ENCODE measurements around the gene SFXN5. TPM values are rescaled to one million over a fixed set of nuclear protein-coding genes. Genes with fewer than 3 reads are reported as not detected.

The SFXN5 gene
- total RNA-seq, 1 experiment from 2014 or later: 11.3 TPM

- Mint-ChIP-seq H3K27ac (ENCODE audit: unreplicated experiment) (no peak overlapping the region), H3K9me3 (ENCODE audit: low read depth, unreplicated experiment) (no peaks in the 10 kb centered on the region), H3K4me1 (ENCODE audit: low read depth, unreplicated experiment) (peaks cover 16% of the 10 kb centered on the region), H3K4me3 (ENCODE audit: low read depth, unreplicated experiment) (no peak overlapping the region), H3K36me3 (ENCODE audit: insufficient read depth, unreplicated experiment) (no peaks in the 10 kb centered on the region), H3K27me3 (ENCODE audit: unreplicated experiment) (no peaks in the 10 kb centered on the region)
- intact Hi-C loops (cut with micrococcal nuclease; ENCODE audit: unreplicated experiment): no loop called here
- no TSS peak for BruUV-seq (replicated peaks)
- CTCF ChIA-PET: no interaction called here
- DNase-seq: no peak
- no peak for TF ChIP-seq CTCF (IDR thresholded peaks at IDR 0.05; ENCODE audit: unreplicated experiment)
These were observed 9.7 kb upstream of the SFXN5 start for GRCh38 chr2:73081181-73081671.

GRCh38 chr2:73080321-73081131 is 9.0 kb upstream of the SFXN5 start:
- Mint-ChIP-seq H3K27ac (ENCODE audit: unreplicated experiment) (no peak overlapping the region), H3K36me3 (ENCODE audit: insufficient read depth, unreplicated experiment) (no peaks in the 10 kb centered on the region), H3K4me1 (ENCODE audit: low read depth, unreplicated experiment) (peaks cover 12% of the 10 kb centered on the region), H3K4me3 (ENCODE audit: low read depth, unreplicated experiment) (no peak overlapping the region), H3K27me3 (ENCODE audit: unreplicated experiment) (no peaks in the 10 kb centered on the region), H3K9me3 (ENCODE audit: low read depth, unreplicated experiment) (no peaks in the 10 kb centered on the region)
- DNase-seq: no peak
- CTCF ChIA-PET: interaction anchor here (0.7 kb wide), 1 partner anchor 97 kb away, joined by 5 read pairs; no protein-coding TSS in a partner anchor
- BruUV-seq (replicated peaks): no TSS peak
- intact Hi-C loops (cut with micrococcal nuclease; ENCODE audit: unreplicated experiment): no loop called here
- TF ChIP-seq CTCF (IDR thresholded peaks at IDR 0.05; ENCODE audit: unreplicated experiment): no peak

GRCh38 chr2:73079636-73080035 is 8.1 kb upstream of the SFXN5 start:
- CTCF ChIA-PET: interaction anchor here (0.7 kb wide), 1 partner anchor 98 kb away, joined by 5 read pairs; no protein-coding TSS in a partner anchor
- Mint-ChIP-seq H3K9me3 (ENCODE audit: low read depth, unreplicated experiment) (no peaks in the 10 kb centered on the region), H3K27me3 (ENCODE audit: unreplicated experiment) (no peaks in the 10 kb centered on the region), H3K27ac (ENCODE audit: unreplicated experiment) (no peak overlapping the region), H3K36me3 (ENCODE audit: insufficient read depth, unreplicated experiment) (no peaks in the 10 kb centered on the region), H3K4me1 (ENCODE audit: low read depth, unreplicated experiment) (peaks cover 3% of the 10 kb centered on the region), H3K4me3 (ENCODE audit: low read depth, unreplicated experiment) (no peak overlapping the region)
- no TSS peak for BruUV-seq (replicated peaks)
- no peak for DNase-seq
- intact Hi-C loops (cut with micrococcal nuclease; ENCODE audit: unreplicated experiment): loop anchor here (10.0 kb wide), 1 partner anchor 85 kb away; no protein-coding TSS in a partner anchor
- no peak for TF ChIP-seq CTCF (IDR thresholded peaks at IDR 0.05; ENCODE audit: unreplicated experiment)

GRCh38 chr2:73078457-73079411 is 7.2 kb upstream of the SFXN5 start:
- TF ChIP-seq CTCF (IDR thresholded peaks at IDR 0.05; ENCODE audit: unreplicated experiment): no peak
- H3K27me3 Mint-ChIP-seq (ENCODE audit: unreplicated experiment): no peaks in the 10 kb centered on the region
- H3K4me1 Mint-ChIP-seq (ENCODE audit: low read depth, unreplicated experiment): no peaks in the 10 kb centered on the region
- intact Hi-C loops (cut with micrococcal nuclease; ENCODE audit: unreplicated experiment): loop anchor here (10.0 kb wide), 1 partner anchor 84 kb away; no protein-coding TSS in a partner anchor
- no peaks in the 10 kb centered on the region for H3K9me3 Mint-ChIP-seq (ENCODE audit: low read depth, unreplicated experiment)
- H3K4me3 Mint-ChIP-seq (ENCODE audit: low read depth, unreplicated experiment): no peak overlapping the region
- CTCF ChIA-PET: no interaction called here
- BruUV-seq (replicated peaks): no TSS peak
- DNase-seq: no peak
- no peaks in the 10 kb centered on the region for H3K36me3 Mint-ChIP-seq (ENCODE audit: insufficient read depth, unreplicated experiment)
- H3K27ac Mint-ChIP-seq (ENCODE audit: unreplicated experiment): no peak overlapping the region
